ENCODE results near the gene ATP1B3. TPM values are rescaled to one million over a fixed set of nuclear protein-coding genes. Genes with fewer than 3 reads are reported as not detected.

Gene ATP1B3
- total RNA-seq, 1 donor from 2014 or later, result 108 TPM

DNA sequence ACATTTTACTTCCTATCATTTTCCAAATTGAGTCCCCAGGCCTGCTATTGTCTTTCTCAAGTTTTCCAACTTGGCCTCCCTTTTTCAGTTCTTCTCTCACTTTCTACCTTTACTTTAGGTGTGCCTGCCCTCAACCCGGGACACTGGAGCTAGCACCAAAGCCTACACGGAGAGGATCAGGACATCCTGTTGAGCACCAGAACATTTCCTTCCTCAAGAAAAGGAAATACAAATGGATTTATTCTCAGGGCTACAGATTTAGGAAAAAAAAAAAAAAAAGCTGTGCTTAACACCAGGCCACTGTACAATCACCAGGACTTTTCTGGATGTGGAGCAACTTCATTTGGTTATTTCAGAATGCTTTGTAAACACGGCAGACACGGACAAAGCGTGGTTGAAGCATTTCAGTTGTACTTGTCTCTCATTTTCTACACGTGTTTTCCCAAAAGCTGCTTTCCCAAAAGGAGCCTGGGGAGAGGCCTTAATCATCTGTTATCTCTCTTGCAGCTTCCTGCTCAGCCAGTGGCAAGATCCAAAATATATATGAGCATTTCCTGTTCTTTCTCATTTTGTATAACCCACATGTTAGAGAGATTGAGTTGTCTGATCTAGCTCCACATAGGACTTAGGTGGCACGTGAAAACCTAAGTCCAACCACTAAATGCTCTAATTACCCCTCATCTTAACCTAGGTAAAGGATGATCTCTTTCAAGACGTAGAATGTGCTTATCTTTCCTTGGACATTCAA is 15.5 kb upstream of the ATP1B3 start:
- no peak for DNase-seq (ENCODE audit: low spot score in 2 of 2)
- peak overlapping the region; percentile 17 to 18 for H3K27ac ChIP-seq
- no peaks in the 10 kb centered on the region for H3K27me3 ChIP-seq
- intact Hi-C loops (cut with DNase I), result no loop called here
- no peaks in the 10 kb centered on the region for H3K4me1 ChIP-seq
- H3K9me3 ChIP-seq, result no peaks in the 10 kb centered on the region
- no peaks in the 10 kb centered on the region for H3K36me3 ChIP-seq
- TF ChIP-seq, protein P1, sequence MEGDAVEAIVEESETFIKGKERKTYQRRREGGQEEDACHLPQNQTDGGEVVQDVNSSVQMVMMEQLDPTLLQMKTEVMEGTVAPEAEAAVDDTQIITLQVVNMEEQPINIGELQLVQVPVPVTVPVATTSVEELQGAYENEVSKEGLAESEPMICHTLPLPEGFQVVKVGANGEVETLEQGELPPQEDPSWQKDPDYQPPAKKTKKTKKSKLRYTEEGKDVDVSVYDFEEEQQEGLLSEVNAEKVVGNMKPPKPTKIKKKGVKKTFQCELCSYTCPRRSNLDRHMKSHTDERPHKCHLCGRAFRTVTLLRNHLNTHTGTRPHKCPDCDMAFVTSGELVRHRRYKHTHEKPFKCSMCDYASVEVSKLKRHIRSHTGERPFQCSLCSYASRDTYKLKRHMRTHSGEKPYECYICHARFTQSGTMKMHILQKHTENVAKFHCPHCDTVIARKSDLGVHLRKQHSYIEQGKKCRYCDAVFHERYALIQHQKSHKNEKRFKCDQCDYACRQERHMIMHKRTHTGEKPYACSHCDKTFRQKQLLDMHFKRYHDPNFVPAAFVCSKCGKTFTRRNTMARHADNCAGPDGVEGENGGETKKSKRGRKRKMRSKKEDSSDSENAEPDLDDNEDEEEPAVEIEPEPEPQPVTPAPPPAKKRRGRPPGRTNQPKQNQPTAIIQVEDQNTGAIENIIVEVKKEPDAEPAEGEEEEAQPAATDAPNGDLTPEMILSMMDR (IDR thresholded peaks at IDR 0.05), result no peak
- no peak overlapping the region for H3K4me3 ChIP-seq

DNA sequence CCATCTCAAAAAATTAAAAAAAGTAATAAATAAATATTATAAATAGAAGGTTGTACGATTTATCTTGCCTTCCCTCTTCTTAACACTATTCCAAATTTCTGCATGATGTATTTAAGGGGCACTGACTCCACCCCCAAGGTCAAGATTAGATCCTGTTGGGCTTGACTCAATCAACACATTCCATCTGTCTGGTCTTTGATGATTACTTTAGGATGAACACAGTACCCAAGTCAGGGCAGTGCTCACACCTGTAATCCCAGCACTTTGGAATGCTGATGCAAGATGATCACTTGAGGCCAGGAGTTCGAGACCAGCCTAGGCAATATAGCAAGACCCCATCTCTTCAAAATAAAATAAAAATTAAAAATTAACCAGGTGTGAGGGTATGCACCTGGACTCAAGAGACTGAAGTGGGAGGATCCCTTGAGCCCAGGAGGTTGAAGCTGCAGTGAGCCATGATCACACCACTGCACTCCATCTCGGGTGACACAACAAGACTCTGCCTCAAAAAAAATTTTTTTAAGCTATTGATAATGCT is 14.1 kb upstream of the ATP1B3 start:
- no peaks in the 10 kb centered on the region for H3K9me3 ChIP-seq
- no peaks in the 10 kb centered on the region for H3K4me1 ChIP-seq
- intact Hi-C loops (cut with DNase I), result no loop called here
- no peak for DNase-seq (ENCODE audit: low spot score in 2 of 2)
- H3K36me3 ChIP-seq, result no peaks in the 10 kb centered on the region
- no peak overlapping the region for H3K27ac ChIP-seq
- no peaks in the 10 kb centered on the region for H3K27me3 ChIP-seq
- no peak overlapping the region for H3K4me3 ChIP-seq
- TF ChIP-seq, protein P1 (IDR thresholded peaks at IDR 0.05), result no peak

DNA sequence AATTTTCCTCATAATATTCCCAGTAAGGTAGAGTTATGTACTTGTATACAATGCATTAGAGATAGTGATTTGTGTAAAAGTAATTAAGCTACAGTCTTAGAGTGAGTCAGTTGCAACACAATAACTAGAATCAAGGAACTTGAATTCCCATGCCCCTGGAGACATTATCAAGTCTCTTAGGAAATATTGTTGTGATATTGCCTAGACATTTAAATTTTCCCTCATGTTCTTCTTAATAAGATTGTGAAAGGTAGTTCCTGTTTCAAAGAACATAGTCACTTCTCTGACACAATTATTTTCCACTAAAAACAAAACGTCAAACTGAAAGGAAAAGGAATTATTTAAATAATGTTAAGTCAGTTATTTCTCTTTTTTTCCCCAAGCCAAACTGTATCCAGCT is 13.0 kb upstream of the ATP1B3 start:
- no peak for DNase-seq (ENCODE audit: low spot score in 2 of 2)
- no peaks in the 10 kb centered on the region for H3K27me3 ChIP-seq
- H3K27ac ChIP-seq, result no peak overlapping the region
- TF ChIP-seq, protein P1 (IDR thresholded peaks at IDR 0.05), result no peak
- H3K4me1 ChIP-seq, result no peaks in the 10 kb centered on the region
- H3K4me3 ChIP-seq, result no peak overlapping the region
- no peaks in the 10 kb centered on the region for H3K9me3 ChIP-seq
- H3K36me3 ChIP-seq, result no peaks in the 10 kb centered on the region
- intact Hi-C loops (cut with DNase I), result no loop called here

DNA sequence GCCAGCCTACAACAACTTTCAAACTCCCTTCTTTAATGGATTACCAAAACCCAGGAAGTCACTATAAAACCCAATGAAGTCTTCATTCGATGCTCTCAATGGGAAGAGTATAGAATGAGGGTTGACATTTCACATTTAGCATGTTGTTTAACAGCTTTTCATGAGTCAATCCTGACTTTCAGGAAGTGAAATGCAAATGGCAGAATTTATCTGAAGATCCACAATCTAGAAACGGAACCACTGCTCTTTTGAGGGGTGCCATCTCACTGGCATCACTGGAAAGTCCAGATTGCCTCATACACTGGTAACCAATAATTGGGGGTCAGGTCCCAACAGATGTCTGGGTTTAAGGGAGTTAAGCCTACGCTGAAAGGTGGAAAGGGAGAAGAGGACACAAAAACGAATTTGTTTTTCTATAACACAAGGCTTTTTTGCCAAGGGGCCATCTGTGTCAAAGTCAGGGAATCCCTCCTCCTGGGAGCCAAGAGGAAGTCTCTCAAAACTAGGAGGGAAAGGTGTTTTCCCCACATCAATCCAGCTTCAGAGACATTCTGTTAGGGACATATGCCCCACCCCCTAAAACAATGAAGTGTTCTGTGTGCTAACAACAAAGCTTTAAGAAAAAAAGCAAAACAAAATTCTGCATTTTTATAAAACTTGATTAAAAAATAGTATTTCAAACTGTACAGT is 12.0 kb upstream of the ATP1B3 start:
- H3K9me3 ChIP-seq, result no peaks in the 10 kb centered on the region
- no peak overlapping the region for H3K27ac ChIP-seq
- TF ChIP-seq, protein P1 (IDR thresholded peaks at IDR 0.05), result no peak
- H3K27me3 ChIP-seq, result no peaks in the 10 kb centered on the region
- H3K36me3 ChIP-seq, result no peaks in the 10 kb centered on the region
- H3K4me3 ChIP-seq, result no peak overlapping the region
- intact Hi-C loops (cut with DNase I), result no loop called here
- H3K4me1 ChIP-seq, result no peaks in the 10 kb centered on the region
- DNase-seq (ENCODE audit: low spot score in 2 of 2), result no peak

DNA sequence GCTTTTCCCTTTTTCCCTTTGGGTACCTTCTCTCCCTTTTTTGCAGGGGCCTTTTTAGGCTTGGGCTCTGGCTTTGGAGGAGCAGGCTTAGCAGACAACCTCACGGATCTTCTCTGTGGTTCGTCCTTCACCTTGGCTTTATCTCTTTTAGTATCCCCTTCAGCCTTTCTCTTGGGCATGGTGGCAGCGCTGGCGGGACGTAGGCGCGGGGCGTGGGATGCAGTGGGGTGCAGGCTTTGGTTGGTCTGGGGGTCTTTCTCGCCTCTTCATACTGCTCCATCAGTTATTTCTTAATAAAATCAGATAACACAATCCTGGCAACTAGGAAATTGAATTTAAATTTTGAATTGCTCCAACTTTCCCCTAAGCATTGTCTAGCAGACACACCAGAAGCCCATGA is 11.3 kb upstream of the ATP1B3 start:
- no peak overlapping the region for H3K4me3 ChIP-seq
- no peaks in the 10 kb centered on the region for H3K27me3 ChIP-seq
- TF ChIP-seq, protein P1 (IDR thresholded peaks at IDR 0.05), result no peak
- DNase-seq (ENCODE audit: low spot score in 2 of 2), result no peak
- H3K4me1 ChIP-seq, result no peaks in the 10 kb centered on the region
- no peak overlapping the region for H3K27ac ChIP-seq
- H3K9me3 ChIP-seq, result no peaks in the 10 kb centered on the region
- intact Hi-C loops (cut with DNase I), result no loop called here
- H3K36me3 ChIP-seq, result no peaks in the 10 kb centered on the region

Data from ascending aorta (tissue), 2 donors.